GM12878 (cell line): Measurements from ENCODE around the gene STT3B. TPM values are rescaled to one million over a fixed set of nuclear protein-coding genes. Genes with fewer than 3 reads are reported as not detected.

ENCODE experiments used
- ATAC-seq: fragments of 200-7000 bp; cut with Tn5 transposase; 3 replicates; pipeline ENCODE4 v1.9.1; 2020; ENCODE audit warnings: mild to moderate bottlenecking, moderate library complexity
- BruUV-seq: library from RNA; stranded (reverse); fragments of 400-500 nt; replicated peaks from 2 replicates; lab custom pipeline; 2021; lab: Mats Ljungman, UMichigan
- CTCF ChIA-PET: fragments of 300-600 bp; sonication (Branson Sonifier 250); formaldehyde crosslinking; extraction: SDS; loops from one replicate; lab custom pipeline; 2021; ENCODE audit warnings: inconsistent platforms; lab: Yijun Ruan, JAX
- POLR2A ChIA-PET: fragments of 350-600 bp; formaldehyde crosslinking; extraction: SDS; loops from one replicate; lab custom pipeline; 2021; ENCODE audit warnings: inconsistent platforms; lab: Charles Lee
- RAD21 ChIA-PET: fragments of 300-600 bp; sonication (Branson Sonifier 250); formaldehyde crosslinking; loops from one replicate; lab custom pipeline; 2023; ENCODE audit warnings: antibody characterized with exemption; ENCODE audit not compliant: unreplicated experiment; lab: Charles Lee
- SMC1A ChIA-PET: fragments of 300-600 bp; sonication (Branson Sonifier 250); formaldehyde crosslinking; loops from one replicate; lab custom pipeline; 2023; ENCODE audit not compliant: unreplicated experiment, uncharacterized antibody; lab: Charles Lee
- DNase-seq: peaks from one replicate; pipeline ENCODE4 v3.0.0-alpha.2; 2011; ENCODE audit warnings: low read depth, low spot score
- FAIRE-seq: peaks from 3 replicates; lab custom pipeline; 2011; peaks lifted over from hg19 to GRCh38; lab: Jason Lieb, UNC
- H2AFZ ChIP-seq: 2 replicates; pipeline ENCODE4 v1.6.0; 2011; ENCODE audit warnings: low read depth, low read length, control low read depth; ENCODE audit not compliant: control insufficient read depth
- H3K27ac ChIP-seq: 2 replicates; pipeline ENCODE4 v1.5.1; 2011; ENCODE audit warnings: control low read depth; ENCODE audit not compliant: control insufficient read depth, insufficient read depth
- H3K27me3 ChIP-seq, 2 experiments: replicated peaks in 1 of 2; 2 replicates each; pipeline versions ENCODE4 v1.6.0 to v1.6.1; 2011; ENCODE audit warnings: low read length in 1 of 2; ENCODE audit not compliant: control insufficient read depth in 2 of 2, insufficient read depth in 2 of 2
- H3K36me3 ChIP-seq, 2 experiments: 2 replicates each; pipeline ENCODE4 v1.5.1; 2011; ENCODE audit warnings: low read length in 1 of 2; ENCODE audit not compliant: control insufficient read depth in 2 of 2, insufficient read depth in 2 of 2
- H3K4me1 ChIP-seq: 2 replicates; pipeline ENCODE4 v1.6.1; 2011; ENCODE audit warnings: mild to moderate bottlenecking, low read length, moderate library complexity, mixed read lengths; ENCODE audit not compliant: control insufficient read depth, insufficient read depth
- H3K4me2 ChIP-seq: 2 replicates; pipeline ENCODE4 v1.6.0; 2011; ENCODE audit warnings: control low read depth; ENCODE audit not compliant: control insufficient read depth, insufficient read depth
- H3K4me3 ChIP-seq: fragments of 200-600 bp; sonication (generic); 2 replicates; pipeline ENCODE4 v1.5.1; 2016
- H3K79me2 ChIP-seq: 2 replicates; pipeline ENCODE4 v1.6.0; 2011; ENCODE audit warnings: low read length; ENCODE audit not compliant: control insufficient read depth, insufficient read depth
- H3K9ac ChIP-seq: 2 replicates; pipeline ENCODE4 v1.8.0; 2011; ENCODE audit warnings: low read length, control low read depth, mixed read lengths; ENCODE audit not compliant: control insufficient read depth, insufficient read depth
- H3K9me3 ChIP-seq: replicated peaks from 3 replicates; pipeline ENCODE4 v1.5.1; 2011; ENCODE audit warnings: mild to moderate bottlenecking, low read length; ENCODE audit not compliant: control insufficient read depth, insufficient read depth
- H4K20me1 ChIP-seq: 2 replicates; pipeline ENCODE4 v1.6.0; 2011; ENCODE audit not compliant: control insufficient read depth, insufficient read depth
- ATF7 ChIP-seq: fragments of 450-650 bp; IDR thresholded peaks from 2 replicates; pipeline ENCODE4 v1.6.1; 2016; ENCODE audit warnings: low read depth, mild to moderate bottlenecking
- BCL11A ChIP-seq: IDR thresholded peaks from 2 replicates; pipeline ENCODE4 v1.6.1; 2011; ENCODE audit warnings: low read depth, low read length
- CHD4 ChIP-seq: fragments of 200-600 bp; sonication (generic); IDR thresholded peaks from 2 replicates; pipeline ENCODE4 v1.6.1; 2016; ENCODE audit warnings: mild to moderate bottlenecking
- EZH2 ChIP-seq: IDR thresholded peaks from 2 replicates; pipeline ENCODE4 v1.6.1; 2012; ENCODE audit warnings: low read depth, mild to moderate bottlenecking, control low read depth, inconsistent platforms, low read length, borderline replicate concordance; ENCODE audit not compliant: control insufficient read depth
- IRF4 ChIP-seq: IDR thresholded peaks from 2 replicates; pipeline ENCODE4 v1.6.1; 2011; ENCODE audit warnings: low read depth, low read length
- NBN ChIP-seq: fragments of 450-650 bp; IDR thresholded peaks from 2 replicates; pipeline ENCODE4 v1.6.1; 2016
- PML ChIP-seq: IDR thresholded peaks from 2 replicates; pipeline ENCODE4 v1.6.1; 2012; ENCODE audit warnings: low read length, inconsistent platforms
- RCOR1 ChIP-seq: conservative IDR thresholded peaks from 2 replicates; pipeline ENCODE4 v1.6.1; 2012; ENCODE audit warnings: low read depth, low read length, improper control_type of control experiment
- SIN3A ChIP-seq: IDR thresholded peaks from 2 replicates; pipeline ENCODE4 v1.6.1; 2012; ENCODE audit warnings: low read depth, low read length, improper control_type of control experiment
- SPI1 ChIP-seq: IDR thresholded peaks from 2 replicates; pipeline ENCODE4 v1.6.1; 2011; ENCODE audit warnings: low read depth, mild to moderate bottlenecking, low read length, moderate library complexity, borderline replicate concordance; ENCODE audit not compliant: insufficient read depth
- SREBF1 ChIP-seq: IDR thresholded peaks from 2 replicates; pipeline ENCODE4 v1.6.1; 2012; ENCODE audit warnings: mild to moderate bottlenecking, low read length
- WGBS: methylation state at CpG from one replicate; pipeline ENCODE4 v1.1.6; 2016; ENCODE audit warnings: low lambda C conversion rate; ENCODE audit not compliant: insufficient replicate concordance, insufficient coverage; ENCODE audit errors: missing lambda C conversion rate; 5-methylcytosine and 5-hydroxymethylcytosine counted together
- in situ Hi-C: fragments of 300-500 bp; cut with MboI; formaldehyde crosslinking; loops from 9 replicates; pipeline ENCODE4 v1.14.3; 2018; ENCODE audit warnings: mixed read lengths
- intact Hi-C: fragments of 100-400 bp; cut with micrococcal nuclease; formaldehyde crosslinking; loops from one replicate; pipeline ENCODE4 v1.14.2; 2022; ENCODE audit not compliant: unreplicated experiment
- polyA plus RNA-seq, 11 experiments: library from polyadenylated mRNA; depleted of rRNA in 4 of 11; unstranded in 6 of 11; stranded (reverse) in 5 of 11; fragments of >200 nt; fragmentation: Nextera tagmentation in 4 of 11; fragmentation: Illumina TruSeq in 1 of 11; extraction: Ambion mirVana in 4 of 11; extraction: Trizol in 1 of 11; gene quantifications; 1 replicate in 1 of 11; 2 replicates in 10 of 11; pipeline versions ENCODE4 v1.2.1 to v1.2.3, GENCODE V29; 2011 to 2016; ENCODE audit warnings: inconsistent platforms in 2 of 11, missing spikeins in 2 of 11, low read depth in 1 of 11
- total RNA-seq, 4 experiments: library from RNA; depleted of rRNA in 3 of 4; stranded (reverse); fragments of >200 nt in 3 of 4; fragmentation: Illumina TruSeq in 1 of 4; extraction: Trizol in 1 of 4; gene quantifications; 2 replicates each; pipeline versions ENCODE4 v1.2.1 to v1.2.3, GENCODE V29; 2013 to 2021
- TF ChIP-seq, protein P1 (sequence below): IDR thresholded peaks from 2 replicates; pipeline ENCODE4 v1.6.1; 2011; ENCODE audit warnings: borderline replicate concordance, low read depth, mild to moderate bottlenecking, moderate library complexity, mixed read lengths, low read length; ENCODE audit not compliant: insufficient read depth; ENCODE audit errors: extremely low read length
- TF ChIP-seq, protein P2 (sequence below): fragments of 450-650 bp; IDR thresholded peaks from 2 replicates; pipeline ENCODE4 v1.6.1; 2017; ENCODE audit warnings: antibody characterized with exemption, mild to moderate bottlenecking, moderate library complexity

Gene STT3B
- total and polyA plus RNA-seq, 10 of the 15 experiments (the other 5 are each of a cell fraction or from before 2014, with no cell fraction given): 19.9 to 208 (median 79.6) TPM

DNA sequence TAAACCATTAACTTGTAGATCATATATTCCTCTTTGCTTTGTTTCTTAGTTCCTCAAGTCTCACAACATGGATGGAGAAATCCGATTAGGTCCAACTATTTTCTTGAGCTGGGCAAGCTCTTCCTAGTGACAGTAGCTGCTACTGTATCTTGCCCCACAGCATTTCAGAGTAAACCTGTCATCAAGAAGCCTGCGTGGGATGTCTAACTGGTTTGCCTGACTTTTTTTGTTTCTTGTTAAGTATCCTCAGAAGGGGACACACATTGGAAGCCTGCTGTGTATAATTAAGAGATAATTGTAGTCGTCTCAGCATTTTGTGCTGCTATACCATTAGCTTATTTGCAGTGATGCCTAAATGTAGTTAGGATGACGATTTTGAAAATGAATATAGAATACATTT, 29.3 kb upstream of the STT3B start (continued):
- TF ChIP-seq SPI1: no peak
- TF ChIP-seq, protein P1, sequence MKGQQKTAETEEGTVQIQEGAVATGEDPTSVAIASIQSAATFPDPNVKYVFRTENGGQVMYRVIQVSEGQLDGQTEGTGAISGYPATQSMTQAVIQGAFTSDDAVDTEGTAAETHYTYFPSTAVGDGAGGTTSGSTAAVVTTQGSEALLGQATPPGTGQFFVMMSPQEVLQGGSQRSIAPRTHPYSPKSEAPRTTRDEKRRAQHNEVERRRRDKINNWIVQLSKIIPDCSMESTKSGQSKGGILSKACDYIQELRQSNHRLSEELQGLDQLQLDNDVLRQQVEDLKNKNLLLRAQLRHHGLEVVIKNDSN: no peak
- no peak for TF ChIP-seq IRF4
- no peak for TF ChIP-seq SREBF1
- no peak for TF ChIP-seq NBN
- no peak for TF ChIP-seq SIN3A
- TF ChIP-seq, protein P2, sequence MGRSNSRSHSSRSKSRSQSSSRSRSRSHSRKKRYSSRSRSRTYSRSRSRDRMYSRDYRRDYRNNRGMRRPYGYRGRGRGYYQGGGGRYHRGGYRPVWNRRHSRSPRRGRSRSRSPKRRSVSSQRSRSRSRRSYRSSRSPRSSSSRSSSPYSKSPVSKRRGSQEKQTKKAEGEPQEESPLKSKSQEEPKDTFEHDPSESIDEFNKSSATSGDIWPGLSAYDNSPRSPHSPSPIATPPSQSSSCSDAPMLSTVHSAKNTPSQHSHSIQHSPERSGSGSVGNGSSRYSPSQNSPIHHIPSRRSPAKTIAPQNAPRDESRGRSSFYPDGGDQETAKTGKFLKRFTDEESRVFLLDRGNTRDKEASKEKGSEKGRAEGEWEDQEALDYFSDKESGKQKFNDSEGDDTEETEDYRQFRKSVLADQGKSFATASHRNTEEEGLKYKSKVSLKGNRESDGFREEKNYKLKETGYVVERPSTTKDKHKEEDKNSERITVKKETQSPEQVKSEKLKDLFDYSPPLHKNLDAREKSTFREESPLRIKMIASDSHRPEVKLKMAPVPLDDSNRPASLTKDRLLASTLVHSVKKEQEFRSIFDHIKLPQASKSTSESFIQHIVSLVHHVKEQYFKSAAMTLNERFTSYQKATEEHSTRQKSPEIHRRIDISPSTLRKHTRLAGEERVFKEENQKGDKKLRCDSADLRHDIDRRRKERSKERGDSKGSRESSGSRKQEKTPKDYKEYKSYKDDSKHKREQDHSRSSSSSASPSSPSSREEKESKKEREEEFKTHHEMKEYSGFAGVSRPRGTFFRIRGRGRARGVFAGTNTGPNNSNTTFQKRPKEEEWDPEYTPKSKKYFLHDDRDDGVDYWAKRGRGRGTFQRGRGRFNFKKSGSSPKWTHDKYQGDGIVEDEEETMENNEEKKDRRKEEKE: no peak
- TF ChIP-seq BCL11A: no peak

DNA sequence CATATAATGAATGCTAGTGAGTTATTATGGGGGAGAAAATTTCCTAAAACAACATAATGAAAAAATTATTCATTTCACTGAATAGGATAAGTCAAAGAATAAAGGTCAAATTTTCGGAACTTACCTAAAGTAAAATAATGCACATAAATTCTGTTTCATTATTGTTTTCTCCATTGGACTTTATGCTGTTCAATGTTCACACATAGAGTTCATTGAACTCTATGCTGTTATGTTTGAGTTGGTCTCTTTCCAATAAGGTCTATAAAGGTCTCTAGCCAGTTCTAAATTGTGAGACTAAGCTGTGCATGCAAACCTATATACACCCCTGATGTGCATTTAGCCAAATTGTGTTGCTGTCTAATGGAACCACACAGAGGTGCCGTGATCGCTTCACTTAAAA, 28.5 kb upstream of the STT3B start:
- no peak overlapping the region for H2AFZ ChIP-seq
- H3K4me2 ChIP-seq: no peak overlapping the region
- DNase-seq (no peak), FAIRE-seq (no peak), ATAC-seq (no peak)
- no peak overlapping the region for H3K9ac ChIP-seq
- ChIA-PET POLR2A (interaction anchor here (0.9 kb wide), 1 partner anchor 32 kb away, joined by 4 read pairs; no protein-coding TSS in a partner anchor), SMC1A (interaction anchor here (0.6 to 6.1 kb wide), 12 partner anchors 9 to 300 kb away, joined by 3 to 31 read pairs (median 6); partner anchors contain the start of gene STT3B), RAD21 (interaction anchor here (1.0 to 4.5 kb wide), 5 partner anchors 9 to 257 kb away, joined by 3 to 25 read pairs (median 6); partner anchors contain the start of gene STT3B), CTCF (interaction anchor here (0.6 to 1.9 kb wide), 4 partner anchors 27 to 291 kb away, joined by 3 to 5 read pairs (median 4); no protein-coding TSS in a partner anchor)
- TF ChIP-seq EZH2: no peak
- TF ChIP-seq CHD4: no peak
- no peak for TF ChIP-seq ATF7
- no peak for TF ChIP-seq PML
- TF ChIP-seq RCOR1: no peak
- BruUV-seq: no TSS peak
- no peaks in the 10 kb centered on the region; a peak in 1 of 4 replicates for H3K27me3 ChIP-seq
- H4K20me1 ChIP-seq: no peaks in the 10 kb centered on the region
- no peak overlapping the region for H3K27ac ChIP-seq
- no peak overlapping the region for H3K4me3 ChIP-seq
- no peaks in the 10 kb centered on the region for H3K36me3 ChIP-seq
- H3K9me3 ChIP-seq: no peaks in the 10 kb centered on the region; the same call in 2 of the 3 replicates
- no peaks in the 10 kb centered on the region for H3K4me1 ChIP-seq
- H3K79me2 ChIP-seq: no peaks in the 10 kb centered on the region
- intact Hi-C loops (no loop called here), in situ Hi-C loops (no loop called here)
- WGBS: 70% methylated on average over 3 of the region's 3 CpGs
